Frontal cortex (tissue), 4 donors: ENCODE measurements around the gene ARHGEF37. TPM values are rescaled to one million over a fixed set of nuclear protein-coding genes. Genes with fewer than 3 reads are reported as not detected.
"Not testable (repeated sequence)": the region's sequence is repeated elsewhere in the genome, so short reads cannot be mapped to it uniquely, and the experiment has no call there.

ENCODE experiments used
- DNase-seq, 2 donors: peaks; one replicate each; pipeline ENCODE4 v3.0.0; 2012; ENCODE audit warnings: low spot score in 2 of 2
- FAIRE-seq: peaks from 2 replicates; lab custom pipeline; 2012; peaks lifted over from hg19 to GRCh38; lab: Jason Lieb, UNC
- total RNA-seq: library from RNA; depleted of rRNA; stranded (reverse); fragments of >200 nt; gene quantifications from one replicate; pipeline ENCODE4 v1.2.3, GENCODE V29; 2014
- donor health status: control.
- donor health status: control.
- donor health status: control.

ARHGEF37 gene
- total RNA-seq, 1 donor from 2014 or later: 1.2 TPM

DNA sequence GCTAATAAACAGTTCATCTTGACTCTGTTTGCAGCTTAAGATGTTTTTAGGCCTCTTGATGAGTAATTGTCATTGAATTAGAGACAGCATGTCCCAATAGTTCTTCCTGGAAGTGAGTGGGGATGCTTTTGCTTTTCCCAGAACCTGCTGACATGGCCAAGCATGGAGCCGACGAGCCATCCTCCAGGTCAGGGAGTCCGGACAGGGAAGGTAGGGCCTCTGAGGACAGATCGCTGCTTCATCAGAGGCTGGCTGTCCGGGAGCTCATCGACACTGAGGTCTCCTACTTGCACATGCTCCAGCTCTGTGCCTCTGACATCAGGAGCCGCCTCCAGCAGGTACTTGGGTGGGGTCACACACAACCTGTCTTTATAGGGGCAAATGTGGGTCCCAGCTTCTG lies 16.3 kb downstream of the ARHGEF37 start:
- DNase-seq (no peak), FAIRE-seq (no peak)

DNA sequence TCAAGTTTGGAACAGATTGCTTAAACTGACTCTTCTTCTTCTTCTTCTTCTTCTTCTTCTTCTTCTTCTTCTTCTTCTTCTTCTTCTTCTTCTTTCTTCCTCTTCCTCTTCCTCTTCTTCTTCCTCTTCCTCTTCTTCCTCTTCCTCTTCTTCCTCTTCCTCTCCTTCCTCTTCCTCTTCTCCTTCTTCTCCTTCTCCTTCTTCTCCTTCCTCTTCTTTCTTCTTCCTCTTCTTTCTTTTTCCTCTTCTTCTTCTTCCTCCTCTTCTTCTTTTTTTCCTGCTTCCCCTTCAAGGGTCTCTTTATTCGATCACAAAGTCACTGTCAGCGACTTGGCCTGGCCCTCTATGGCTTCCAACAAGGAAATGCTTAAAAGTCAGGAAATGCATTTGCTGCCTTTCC lies 16.9 kb downstream of the ARHGEF37 start:
- DNase-seq, FAIRE-seq: not testable (repeated sequence)

DNA sequence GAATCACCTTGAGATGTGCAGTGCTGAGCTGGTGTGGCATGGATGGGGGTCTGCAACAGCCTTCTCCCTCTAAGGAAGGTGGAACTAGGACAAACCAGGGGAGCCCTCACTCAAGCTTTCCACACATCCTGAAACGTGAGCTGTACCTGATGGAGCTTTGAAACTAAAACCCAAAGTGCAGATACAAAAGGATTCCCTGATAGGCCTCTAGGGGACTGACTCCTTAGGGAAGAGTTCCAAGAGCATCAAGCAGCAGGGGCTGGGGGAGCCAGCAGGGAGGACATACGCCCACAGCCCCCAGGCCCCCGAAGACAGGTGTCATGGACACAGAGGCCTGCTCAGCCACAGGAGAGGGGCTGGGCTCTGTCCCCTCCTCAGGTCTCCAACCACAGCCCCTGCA lies 17.7 kb downstream of the ARHGEF37 start:
- no peak for FAIRE-seq
- no peak for DNase-seq

DNA sequence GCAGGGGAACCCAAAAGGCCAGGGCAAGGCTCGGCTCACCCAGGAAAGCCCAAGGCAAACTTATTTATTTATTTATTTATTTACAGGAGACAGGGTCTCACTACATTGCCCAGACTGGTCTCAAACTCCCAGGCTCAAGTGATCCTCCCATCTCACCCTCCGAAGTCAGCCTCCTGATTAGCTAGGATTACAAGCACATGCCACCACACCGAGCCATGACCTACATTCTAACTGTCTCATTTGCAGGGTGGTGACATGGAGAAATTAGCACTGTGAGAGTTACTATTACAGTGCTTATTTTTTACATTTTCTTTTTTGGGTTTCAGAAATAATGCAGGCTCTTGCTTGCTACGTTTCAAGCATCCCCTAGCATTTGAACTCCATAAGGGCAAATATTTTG lies 18.1 kb downstream of the ARHGEF37 start:
- FAIRE-seq (no peak), DNase-seq (no peak)

DNA sequence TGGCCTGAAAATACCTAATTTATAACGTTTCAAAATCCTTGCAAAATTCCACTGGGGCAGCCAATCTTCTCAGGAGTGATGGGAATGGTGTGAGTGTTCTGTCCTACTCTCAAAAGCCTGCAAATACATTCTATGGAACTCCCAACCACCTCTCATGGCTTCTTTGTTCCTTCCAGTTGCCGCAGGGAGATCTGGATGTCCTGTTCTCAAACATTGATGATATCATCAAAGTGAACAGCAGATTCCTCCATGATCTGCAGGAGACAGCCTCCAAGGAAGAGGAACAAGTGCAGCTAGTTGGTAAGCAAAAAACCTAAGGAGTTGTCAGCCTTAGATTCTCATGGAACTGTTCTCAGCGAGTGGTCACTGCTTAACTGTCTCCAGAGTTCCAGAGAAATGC lies 19.6 kb downstream of the ARHGEF37 start:
- DNase-seq (no peak), FAIRE-seq (no peak)

DNA sequence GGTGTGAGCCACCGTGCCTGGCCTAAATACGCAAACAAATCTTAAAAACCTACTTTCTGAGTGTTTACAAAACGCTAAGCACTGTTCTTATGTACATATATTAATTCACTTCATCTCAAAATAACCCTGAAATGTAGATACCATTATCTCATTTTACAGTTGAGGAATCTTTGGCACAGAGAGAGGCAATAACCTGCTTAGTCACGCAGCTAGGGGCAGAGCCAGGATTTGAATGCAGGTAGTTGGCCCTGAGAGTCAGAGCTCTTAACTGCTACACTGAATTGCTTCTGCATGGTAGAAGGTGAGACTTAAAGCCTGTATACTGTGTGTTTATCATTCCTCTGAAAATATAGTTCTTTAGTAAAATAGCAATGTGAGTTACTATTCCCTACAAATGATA lies 21.9 kb downstream of the ARHGEF37 start:
- FAIRE-seq: no peak

DNA sequence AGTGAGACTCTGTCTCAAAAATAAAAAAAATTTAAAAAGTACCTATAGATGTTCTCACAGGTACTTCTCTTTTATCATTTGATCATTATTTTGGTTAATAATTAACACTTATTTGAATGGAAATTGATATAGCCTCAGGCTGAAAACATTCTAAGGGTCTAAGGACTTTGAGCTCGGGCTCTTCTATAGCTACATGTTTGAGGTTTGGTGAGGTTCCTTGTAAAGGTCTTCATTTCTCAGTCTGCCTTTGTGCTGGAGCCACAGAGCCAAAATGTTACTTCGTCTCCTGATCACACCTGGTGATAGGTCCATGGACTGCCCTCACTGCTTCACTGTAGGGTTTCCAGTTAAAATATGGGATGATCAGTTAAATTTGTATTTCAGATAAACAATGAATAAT lies 22.6 kb downstream of the ARHGEF37 start:
- DNase-seq (no peak), FAIRE-seq (no peak)

More for the DNA sequence above, 21.9 kb downstream of the ARHGEF37 start:
- DNase-seq: no peak

DNA sequence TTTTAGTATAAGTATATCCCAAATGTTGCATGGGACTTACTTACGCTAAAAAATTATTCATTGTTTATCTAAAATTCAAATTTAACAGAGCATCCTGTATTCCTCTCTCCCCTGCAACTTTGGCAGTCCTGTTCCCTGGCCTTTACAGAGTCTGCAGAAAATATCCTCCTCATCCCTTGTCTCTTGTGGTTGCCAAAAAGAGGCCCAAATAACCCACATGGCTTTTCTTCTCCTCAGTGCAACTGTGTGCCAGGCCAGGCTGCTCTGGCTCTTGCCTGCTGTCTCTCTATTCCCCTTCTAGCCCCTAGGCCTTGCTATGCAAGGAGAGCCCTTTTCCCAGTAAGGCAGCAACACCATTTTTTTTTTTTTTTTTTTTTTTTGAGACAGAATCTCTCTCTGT lies 23.0 kb downstream of the ARHGEF37 start:
- DNase-seq: no peak

DNA sequence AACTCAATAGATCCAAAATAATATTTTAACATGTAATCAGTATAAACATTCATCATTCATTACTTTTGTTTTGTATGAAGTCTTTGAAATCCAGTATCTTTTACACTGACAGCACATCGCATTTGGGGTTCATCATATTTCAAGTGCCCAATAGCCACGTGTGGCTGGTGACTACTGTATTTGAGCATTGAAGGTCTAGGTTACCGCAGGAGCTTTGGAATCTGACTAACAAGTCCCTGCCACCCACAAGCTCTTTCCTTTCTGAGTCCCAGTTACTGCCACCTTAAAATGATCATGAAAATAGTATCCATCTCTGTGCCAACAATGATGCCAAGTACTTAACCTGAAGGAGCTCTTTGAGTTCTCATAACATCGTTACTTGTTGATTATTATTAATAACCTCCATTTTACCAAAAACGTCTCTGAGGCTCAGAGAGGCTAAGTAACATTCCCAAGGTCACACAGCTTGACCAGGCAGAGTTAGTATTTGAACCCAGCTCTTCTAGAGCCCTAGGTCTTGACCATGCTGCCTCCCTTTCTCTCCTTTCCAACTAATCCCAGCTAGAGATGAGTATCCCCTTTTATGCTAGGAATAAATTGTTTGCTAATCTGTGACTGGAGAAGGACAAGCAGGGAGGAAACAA lies 24.2 kb downstream of the ARHGEF37 start:
- DNase-seq (no peak), FAIRE-seq (no peak)

More for the DNA sequence above, 23.0 kb downstream of the ARHGEF37 start:
- no peak for FAIRE-seq

DNA sequence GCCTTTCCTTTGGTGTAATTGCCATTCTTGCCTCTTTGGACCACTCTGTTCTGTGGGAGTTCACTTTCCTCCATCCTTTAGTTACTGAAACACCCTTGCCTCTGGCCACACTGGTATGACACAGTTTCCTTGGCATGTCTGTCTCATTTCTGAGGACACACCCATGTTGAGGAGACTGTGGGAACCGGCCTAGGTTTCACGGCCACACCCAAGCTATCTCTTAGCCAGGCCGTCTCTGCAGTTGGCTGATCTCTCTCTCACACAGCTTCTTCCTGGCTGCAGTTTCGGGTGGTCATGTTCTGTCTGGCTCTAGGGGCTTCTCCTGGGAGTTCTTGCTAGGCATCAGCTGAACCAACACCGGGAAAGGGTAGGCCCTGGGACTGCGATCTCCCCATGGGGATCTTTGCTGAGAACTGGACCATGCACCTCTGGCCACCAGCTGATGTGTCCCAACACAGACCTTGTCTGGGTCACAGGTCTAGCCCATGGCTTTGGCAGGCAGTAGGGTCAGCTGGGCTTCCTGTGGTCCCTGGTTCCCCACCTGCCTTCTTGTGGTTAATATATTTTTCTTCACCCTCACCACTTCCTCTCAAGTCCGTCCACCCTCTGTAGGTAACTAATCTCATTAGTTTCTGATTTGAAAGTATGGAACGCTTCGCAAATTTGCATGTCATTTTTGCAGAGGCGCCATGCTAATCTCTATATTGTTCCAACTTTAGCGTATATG lies 24.9 kb downstream of the ARHGEF37 start:
- DNase-seq (no peak), FAIRE-seq (no peak)

DNA sequence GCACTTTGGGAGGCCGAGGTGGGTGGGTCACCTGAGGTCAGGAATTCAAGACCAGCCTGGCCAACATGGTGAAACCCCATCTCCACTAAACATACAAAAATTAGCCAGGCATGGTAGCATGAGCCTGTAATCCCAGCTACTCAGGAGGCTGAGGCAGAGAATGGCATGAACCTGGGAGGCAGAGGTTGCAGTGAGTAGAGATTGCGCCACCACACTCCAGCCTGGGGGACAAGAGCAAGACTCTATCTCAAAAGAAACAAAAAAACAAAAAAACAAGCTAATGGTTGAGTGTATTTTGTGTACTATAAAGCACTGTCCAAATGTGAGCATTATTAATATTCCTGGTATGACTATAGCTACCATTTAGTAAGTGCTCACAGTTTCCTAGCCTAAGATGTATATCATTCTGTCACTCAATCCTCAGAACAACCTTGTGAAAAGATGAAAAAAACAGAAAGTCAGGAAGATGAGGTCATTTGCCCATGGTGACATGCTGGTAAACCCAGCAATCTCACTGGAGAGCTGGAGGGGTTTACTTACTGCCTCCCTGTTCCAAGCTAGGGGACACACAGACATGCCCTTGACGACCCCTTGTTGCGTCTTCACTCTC lies 27.7 kb downstream of the ARHGEF37 start:
- FAIRE-seq (no peak), DNase-seq (no peak)

DNA sequence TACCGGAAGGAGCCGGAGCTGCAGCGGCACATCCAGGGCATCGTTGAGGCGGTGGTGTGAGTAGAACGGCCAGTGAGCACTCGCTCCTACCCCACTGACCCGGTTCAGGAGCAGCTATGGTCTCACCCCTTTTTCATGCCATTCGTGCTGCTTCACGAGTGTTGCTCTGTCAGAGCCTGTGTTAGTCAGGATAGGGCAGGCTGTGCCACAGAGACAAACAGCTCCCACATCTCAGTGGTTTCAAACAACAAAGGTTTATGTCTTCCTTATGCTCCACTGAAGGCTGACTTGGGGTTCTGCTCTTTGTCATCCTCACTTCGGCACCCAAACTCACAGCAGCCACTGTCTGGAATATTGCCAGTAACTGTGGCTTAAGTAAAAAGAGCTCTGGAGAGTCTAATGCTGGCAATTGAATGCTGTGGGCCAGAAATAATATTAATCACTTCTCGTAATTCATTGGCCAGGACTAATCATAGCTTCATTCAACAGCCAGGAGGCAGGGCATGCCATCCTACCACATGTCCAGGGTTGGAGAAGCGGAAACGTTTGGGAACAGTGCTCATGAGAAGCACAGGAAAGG lies 28.4 kb downstream of the ARHGEF37 start:
- DNase-seq: no peak
- no peak for FAIRE-seq

DNA sequence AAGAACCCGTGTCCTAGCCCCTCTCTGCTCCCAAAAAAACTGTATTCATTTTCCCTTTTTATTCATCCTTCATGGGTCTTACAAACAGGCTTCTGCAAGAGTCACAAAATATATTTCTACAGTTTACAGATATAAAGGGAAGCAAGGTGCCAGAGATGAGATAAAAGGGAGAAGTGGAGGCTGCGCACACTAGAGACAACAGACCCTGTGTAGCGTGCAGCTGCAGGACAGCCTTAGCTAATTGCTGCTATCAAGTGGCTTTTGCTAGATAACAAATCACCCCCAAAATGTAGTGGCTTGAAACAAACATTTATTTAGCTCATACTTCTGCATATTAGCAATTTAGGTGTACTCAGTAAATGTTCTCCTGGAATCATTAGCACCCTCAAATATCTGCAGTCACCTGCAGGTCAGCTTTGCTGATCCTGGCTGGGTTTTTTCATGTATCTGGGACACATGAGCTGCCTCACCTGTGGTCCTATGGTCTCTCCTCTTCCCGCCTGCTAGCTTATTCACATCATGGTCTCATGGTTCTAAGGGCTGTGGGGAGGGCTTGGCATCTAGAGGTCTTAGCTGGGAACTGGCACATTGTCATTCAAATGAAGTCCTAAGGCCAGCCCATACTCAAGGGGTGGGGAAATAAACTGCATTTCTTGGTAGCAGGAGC lies 29.4 kb downstream of the ARHGEF37 start:
- DNase-seq (no peak), FAIRE-seq (no peak)

DNA sequence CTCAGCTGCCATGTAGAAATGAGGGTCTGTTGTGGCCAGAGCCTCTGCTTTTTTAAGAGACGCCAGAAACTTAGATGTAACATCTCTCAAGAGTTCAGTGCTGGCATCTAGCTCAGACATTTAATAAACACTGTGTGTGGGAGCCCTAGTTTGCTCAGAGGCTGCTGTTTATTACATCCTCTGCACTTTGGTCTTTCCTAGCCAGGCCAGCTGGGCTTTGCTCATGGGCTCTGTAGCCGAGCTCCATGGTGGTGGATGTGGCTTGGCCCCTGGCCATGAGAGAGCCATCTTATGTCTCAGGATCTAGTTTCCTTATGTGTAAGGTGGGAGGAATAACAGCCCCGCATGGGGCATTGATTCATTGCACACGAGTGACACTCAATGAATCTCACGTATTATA lies 30.0 kb downstream of the ARHGEF37 start:
- DNase-seq (no peak), FAIRE-seq (no peak)

DNA sequence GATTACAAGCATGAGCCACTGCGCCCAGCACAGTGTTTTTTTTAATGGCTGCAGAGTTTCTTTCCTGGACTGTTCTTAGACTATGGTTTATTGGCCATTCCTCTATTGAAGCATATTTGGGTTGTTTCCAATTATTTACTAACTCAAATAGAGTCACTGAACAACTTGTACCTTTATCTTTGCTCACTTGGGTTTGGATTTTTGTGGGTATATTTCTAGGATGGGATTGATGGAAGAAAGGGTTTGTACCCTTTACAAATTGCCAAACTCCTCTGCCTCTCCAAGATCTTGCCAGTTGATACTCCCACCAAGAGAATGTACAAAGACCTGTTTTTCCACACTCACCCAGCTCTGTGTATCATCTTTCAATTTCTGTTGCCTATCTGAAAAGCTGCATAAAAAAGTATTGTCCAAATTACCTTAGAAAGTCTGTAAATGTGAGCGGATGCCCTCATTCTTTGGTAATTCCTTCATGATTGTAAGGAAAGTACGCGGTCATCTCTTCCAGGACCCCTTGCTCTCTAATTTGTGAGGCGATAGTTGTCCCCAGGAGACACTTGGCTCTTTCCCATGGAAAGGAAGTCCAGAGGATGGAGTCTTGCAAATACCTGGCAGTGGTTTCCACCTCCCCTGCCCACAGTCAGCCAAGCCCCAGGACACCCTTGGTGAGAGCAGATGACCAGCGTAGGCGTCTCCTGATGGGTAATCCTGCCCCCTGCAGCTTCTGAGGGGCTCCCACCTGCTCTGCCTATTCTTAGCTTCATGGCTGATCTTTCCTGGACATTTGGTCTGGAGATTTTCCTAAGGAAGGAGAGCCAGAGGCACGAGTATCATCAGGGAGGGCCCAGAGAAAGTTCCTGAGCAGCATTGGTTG lies 33.0 kb downstream of the ARHGEF37 start:
- no peak for DNase-seq
- no peak for FAIRE-seq

DNA sequence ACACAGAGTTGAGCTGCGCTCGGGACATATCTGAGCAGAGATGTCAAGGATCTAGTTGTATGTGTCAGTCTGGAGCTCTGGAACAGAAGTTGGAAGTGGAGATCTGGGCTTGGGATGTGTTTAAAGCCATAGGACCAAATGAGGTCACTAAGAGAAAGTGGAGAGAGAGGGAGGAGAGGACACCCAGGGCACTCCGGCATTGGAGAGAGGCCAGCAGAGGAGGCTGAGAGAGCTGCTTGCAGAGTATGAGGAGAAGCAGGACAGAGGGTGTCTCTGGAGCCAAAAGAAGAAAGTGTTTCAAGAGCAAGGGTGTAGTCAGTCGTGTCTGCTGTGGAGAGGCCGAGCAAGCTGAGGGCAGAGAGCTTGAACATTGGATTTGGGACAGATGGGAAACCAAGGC lies 34.7 kb downstream of the ARHGEF37 start:
- no peak for DNase-seq
- no peak for FAIRE-seq

DNA sequence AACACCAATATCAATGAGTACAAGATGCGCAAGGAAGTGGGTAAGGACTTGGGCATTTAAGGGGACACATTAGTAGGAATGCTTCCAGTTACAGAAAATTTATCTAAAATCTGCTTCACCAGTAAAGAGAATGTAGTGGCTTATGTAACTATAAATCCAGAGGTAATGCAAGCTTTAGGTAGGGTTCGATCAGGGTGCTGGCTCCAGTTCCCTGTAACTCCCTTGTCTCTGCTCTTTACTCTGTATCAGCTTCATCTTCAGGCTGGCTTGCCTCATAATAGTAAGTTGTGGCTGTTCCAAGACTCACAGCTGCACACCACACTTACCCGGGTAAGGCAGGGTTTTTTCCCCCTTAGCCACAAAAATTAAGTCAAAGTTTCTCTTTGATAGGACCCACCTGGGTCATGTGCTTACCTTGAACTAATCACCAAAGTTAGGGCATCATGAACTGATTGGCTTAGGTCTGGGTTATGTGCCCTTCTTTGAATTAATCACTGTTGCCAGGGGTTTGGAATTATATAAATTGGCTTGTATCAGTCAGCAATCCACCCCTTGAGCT lies 35.5 kb downstream of the ARHGEF37 start:
- DNase-seq (no peak), FAIRE-seq (no peak)

DNA sequence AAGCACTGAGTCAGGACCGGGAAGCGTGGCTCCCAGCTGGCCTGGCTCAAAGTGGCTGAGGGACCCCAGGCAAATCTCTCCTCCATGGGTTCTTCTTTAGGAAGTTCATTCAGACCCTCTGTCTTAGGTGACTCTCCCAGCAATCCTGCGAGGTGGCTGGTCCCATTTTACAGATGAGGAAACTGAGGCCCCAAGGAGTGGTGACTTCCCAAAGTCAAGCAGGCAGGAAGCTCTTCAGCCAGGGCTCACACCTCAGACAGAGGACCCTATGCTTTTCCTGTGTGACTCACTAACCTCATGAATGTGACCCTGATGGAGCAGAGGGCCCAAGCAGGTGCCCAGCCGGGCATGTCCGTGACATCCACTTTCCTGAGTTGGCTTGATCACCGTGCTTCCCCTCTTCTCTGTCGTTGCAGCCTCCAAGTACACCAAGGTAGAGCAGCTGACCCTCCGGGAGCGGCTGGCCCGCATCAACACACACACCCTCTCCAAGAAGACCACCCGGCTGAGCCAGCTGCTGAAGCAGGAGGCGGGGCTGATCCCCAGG lies 36.5 kb downstream of the ARHGEF37 start:
- no peak for DNase-seq
- no peak for FAIRE-seq
